ENCODE measurements around the gene RAD23B. TPM values are rescaled to one million over a fixed set of nuclear protein-coding genes. Genes with fewer than 3 reads are reported as not detected.

Gene RAD23B
- polyA plus RNA-seq, 2 donors = 38.6 to 58.2 TPM

GRCh38 chr9:107266624-107267368, 16.3 kb upstream of the RAD23B start:
- 85 to 86% methylated on average over 7 of the region's 7 CpGs for WGBS, 2 donors
- H3K27ac ChIP-seq (ENCODE audit: low read depth in 2 of 2, low read length in 1 of 2) = no peak overlapping the region
- H3K4me3 ChIP-seq (ENCODE audit: low read depth in 1 of 2, low read length in 2 of 2) = no peak overlapping the region
- no peaks in the 10 kb centered on the region for H3K36me3 ChIP-seq (ENCODE audit: control insufficient read depth in 2 of 2, insufficient read depth in 2 of 2, low read length in 1 of 2)
- no peaks in the 10 kb centered on the region for H3K4me1 ChIP-seq (ENCODE audit: control insufficient read depth in 2 of 2, insufficient read depth in 2 of 2, low read length in 1 of 2)
- H3K27me3 ChIP-seq (ENCODE audit: control insufficient read depth in 1 of 2, insufficient read depth in 2 of 2, low read length in 2 of 2) = no peaks in the 10 kb centered on the region
- H3K9me3 ChIP-seq (ENCODE audit: control insufficient read depth in 2 of 2, insufficient read depth in 1 of 2, low read depth in 1 of 2, low read length in 1 of 2) = no peaks in the 10 kb centered on the region

GRCh38 chr9:107268560-107268959, 14.5 kb upstream of the RAD23B start:
- no peak overlapping the region for H3K4me3 ChIP-seq (ENCODE audit: low read depth in 1 of 2, low read length in 2 of 2)
- no peak overlapping the region for H3K27ac ChIP-seq (ENCODE audit: low read depth in 2 of 2, low read length in 1 of 2)
- no peaks in the 10 kb centered on the region for H3K4me1 ChIP-seq (ENCODE audit: control insufficient read depth in 2 of 2, insufficient read depth in 2 of 2, low read length in 1 of 2)
- H3K36me3 ChIP-seq (ENCODE audit: control insufficient read depth in 2 of 2, insufficient read depth in 2 of 2, low read length in 1 of 2) = no peaks in the 10 kb centered on the region
- WGBS, 2 donors = 83 to 87% methylated on average over 2 of the region's 2 CpGs
- no peaks in the 10 kb centered on the region for H3K9me3 ChIP-seq (ENCODE audit: control insufficient read depth in 2 of 2, insufficient read depth in 1 of 2, low read depth in 1 of 2, low read length in 1 of 2)
- no peaks in the 10 kb centered on the region for H3K27me3 ChIP-seq (ENCODE audit: control insufficient read depth in 1 of 2, insufficient read depth in 2 of 2, low read length in 2 of 2)

- Histone ChIP-seq H3K27ac (ENCODE audit: low read depth in 2 of 2, low read length in 1 of 2) (no peak overlapping the region), H3K4me1 (ENCODE audit: control insufficient read depth in 2 of 2, insufficient read depth in 2 of 2, low read length in 1 of 2) (no peaks in the 10 kb centered on the region), H3K4me3 (ENCODE audit: low read depth in 1 of 2, low read length in 2 of 2) (no peak overlapping the region), H3K9me3 (ENCODE audit: control insufficient read depth in 2 of 2, insufficient read depth in 1 of 2, low read depth in 1 of 2, low read length in 1 of 2) (no peaks in the 10 kb centered on the region), H3K27me3 (ENCODE audit: control insufficient read depth in 1 of 2, insufficient read depth in 2 of 2, low read length in 2 of 2) (no peaks in the 10 kb centered on the region), H3K36me3 (ENCODE audit: control insufficient read depth in 2 of 2, insufficient read depth in 2 of 2, low read length in 1 of 2) (no peaks in the 10 kb centered on the region)
- WGBS, 2 donors = 85 to 93% methylated on average over 2 of the region's 2 CpGs
These were observed 13.8 kb upstream of the RAD23B start for GRCh38 chr9:107269254-107269653.

GRCh38 chr9:107269681-107270080, 13.4 kb upstream of the RAD23B start:
- Histone ChIP-seq H3K9me3 (ENCODE audit: control insufficient read depth in 2 of 2, insufficient read depth in 1 of 2, low read depth in 1 of 2, low read length in 1 of 2) (no peaks in the 10 kb centered on the region), H3K4me3 (ENCODE audit: low read depth in 1 of 2, low read length in 2 of 2) (no peak overlapping the region), H3K27me3 (ENCODE audit: control insufficient read depth in 1 of 2, insufficient read depth in 2 of 2, low read length in 2 of 2) (no peaks in the 10 kb centered on the region), H3K36me3 (ENCODE audit: control insufficient read depth in 2 of 2, insufficient read depth in 2 of 2, low read length in 1 of 2) (no peaks in the 10 kb centered on the region), H3K4me1 (ENCODE audit: control insufficient read depth in 2 of 2, insufficient read depth in 2 of 2, low read length in 1 of 2) (no peaks in the 10 kb centered on the region), H3K27ac (ENCODE audit: low read depth in 2 of 2, low read length in 1 of 2) (no peak overlapping the region)
- WGBS, 2 donors = 87 to 90% methylated on average over 4 of the region's 4 CpGs

- H3K27ac ChIP-seq (ENCODE audit: low read depth in 2 of 2, low read length in 1 of 2) = no peak overlapping the region
- no peaks in the 10 kb centered on the region for H3K4me1 ChIP-seq (ENCODE audit: control insufficient read depth in 2 of 2, insufficient read depth in 2 of 2, low read length in 1 of 2)
- no peaks in the 10 kb centered on the region for H3K36me3 ChIP-seq (ENCODE audit: control insufficient read depth in 2 of 2, insufficient read depth in 2 of 2, low read length in 1 of 2)
- WGBS, 2 donors = 24 to 27% methylated on average over 1 of the region's 1 CpG
- no peak overlapping the region for H3K4me3 ChIP-seq (ENCODE audit: low read depth in 1 of 2, low read length in 2 of 2)
- H3K9me3 ChIP-seq (ENCODE audit: control insufficient read depth in 2 of 2, insufficient read depth in 1 of 2, low read depth in 1 of 2, low read length in 1 of 2) = no peaks in the 10 kb centered on the region
- no peaks in the 10 kb centered on the region for H3K27me3 ChIP-seq (ENCODE audit: control insufficient read depth in 1 of 2, insufficient read depth in 2 of 2, low read length in 2 of 2)
These were observed 13.0 kb upstream of the RAD23B start for GRCh38 chr9:107270082-107270481.

GRCh38 chr9:107270580-107270979, 12.5 kb upstream of the RAD23B start:
- Histone ChIP-seq H3K36me3 (ENCODE audit: control insufficient read depth in 2 of 2, insufficient read depth in 2 of 2, low read length in 1 of 2) (no peaks in the 10 kb centered on the region), H3K9me3 (ENCODE audit: control insufficient read depth in 2 of 2, insufficient read depth in 1 of 2, low read depth in 1 of 2, low read length in 1 of 2) (no peaks in the 10 kb centered on the region), H3K27ac (ENCODE audit: low read depth in 2 of 2, low read length in 1 of 2) (no peak overlapping the region), H3K4me1 (ENCODE audit: control insufficient read depth in 2 of 2, insufficient read depth in 2 of 2, low read length in 1 of 2) (no peaks in the 10 kb centered on the region), H3K27me3 (ENCODE audit: control insufficient read depth in 1 of 2, insufficient read depth in 2 of 2, low read length in 2 of 2) (no peaks in the 10 kb centered on the region), H3K4me3 (ENCODE audit: low read depth in 1 of 2, low read length in 2 of 2) (no peak overlapping the region)

- Histone ChIP-seq H3K4me3 (ENCODE audit: low read depth in 1 of 2, low read length in 2 of 2) (no peak overlapping the region), H3K4me1 (ENCODE audit: control insufficient read depth in 2 of 2, insufficient read depth in 2 of 2, low read length in 1 of 2) (no peaks in the 10 kb centered on the region)
- 78 to 81% methylated on average over 4 of the region's 4 CpGs for WGBS, 2 donors
These were observed 9.4 kb upstream of the RAD23B start for GRCh38 chr9:107273634-107274033.

GRCh38 chr9:107274096-107274495, 9.0 kb upstream of the RAD23B start:
- Histone ChIP-seq H3K9me3 (ENCODE audit: control insufficient read depth in 2 of 2, insufficient read depth in 1 of 2, low read depth in 1 of 2, low read length in 1 of 2) (no peaks in the 10 kb centered on the region), H3K36me3 (ENCODE audit: control insufficient read depth in 2 of 2, insufficient read depth in 2 of 2, low read length in 1 of 2) (no peaks in the 10 kb centered on the region), H3K4me1 (ENCODE audit: control insufficient read depth in 2 of 2, insufficient read depth in 2 of 2, low read length in 1 of 2) (no peaks in the 10 kb centered on the region), H3K27ac (ENCODE audit: low read depth in 2 of 2, low read length in 1 of 2) (no peak overlapping the region), H3K4me3 (ENCODE audit: low read depth in 1 of 2, low read length in 2 of 2) (no peak overlapping the region), H3K27me3 (ENCODE audit: control insufficient read depth in 1 of 2, insufficient read depth in 2 of 2, low read length in 2 of 2) (no peaks in the 10 kb centered on the region)
- WGBS, 2 donors = 47 to 57% methylated on average over 1 of the region's 1 CpG

More at GRCh38 chr9:107273634-107274033, 9.4 kb upstream of the RAD23B start:
- Histone ChIP-seq H3K27ac (ENCODE audit: low read depth in 2 of 2, low read length in 1 of 2) (no peak overlapping the region), H3K27me3 (ENCODE audit: control insufficient read depth in 1 of 2, insufficient read depth in 2 of 2, low read length in 2 of 2) (no peaks in the 10 kb centered on the region), H3K9me3 (ENCODE audit: control insufficient read depth in 2 of 2, insufficient read depth in 1 of 2, low read depth in 1 of 2, low read length in 1 of 2) (no peaks in the 10 kb centered on the region), H3K36me3 (ENCODE audit: control insufficient read depth in 2 of 2, insufficient read depth in 2 of 2, low read length in 1 of 2) (no peaks in the 10 kb centered on the region)

GRCh38 chr9:107274953-107275422, 8.1 kb upstream of the RAD23B start:
- Histone ChIP-seq H3K4me1 (ENCODE audit: control insufficient read depth in 2 of 2, insufficient read depth in 2 of 2, low read length in 1 of 2) (no peaks in the 10 kb centered on the region), H3K27ac (ENCODE audit: low read depth in 2 of 2, low read length in 1 of 2) (no peak overlapping the region), H3K9me3 (ENCODE audit: control insufficient read depth in 2 of 2, insufficient read depth in 1 of 2, low read depth in 1 of 2, low read length in 1 of 2) (no peaks in the 10 kb centered on the region), H3K27me3 (ENCODE audit: control insufficient read depth in 1 of 2, insufficient read depth in 2 of 2, low read length in 2 of 2) (no peaks in the 10 kb centered on the region), H3K36me3 (ENCODE audit: control insufficient read depth in 2 of 2, insufficient read depth in 2 of 2, low read length in 1 of 2) (no peaks in the 10 kb centered on the region), H3K4me3 (ENCODE audit: low read depth in 1 of 2, low read length in 2 of 2) (no peak overlapping the region)
- 27 to 48% methylated on average over 4 of the region's 4 CpGs for WGBS, 2 donors

- H3K27me3 ChIP-seq (ENCODE audit: control insufficient read depth in 1 of 2, insufficient read depth in 2 of 2, low read length in 2 of 2) = no peaks in the 10 kb centered on the region
These were observed 7.5 kb upstream of the RAD23B start for GRCh38 chr9:107275530-107275929.

More at GRCh38 chr9:107275530-107275929, 7.5 kb upstream of the RAD23B start:
- Histone ChIP-seq H3K27ac (ENCODE audit: low read depth in 2 of 2, low read length in 1 of 2) (no peak overlapping the region), H3K4me3 (ENCODE audit: low read depth in 1 of 2, low read length in 2 of 2) (no peak overlapping the region), H3K36me3 (ENCODE audit: control insufficient read depth in 2 of 2, insufficient read depth in 2 of 2, low read length in 1 of 2) (no peaks in the 10 kb centered on the region), H3K4me1 (ENCODE audit: control insufficient read depth in 2 of 2, insufficient read depth in 2 of 2, low read length in 1 of 2) (no peaks in the 10 kb centered on the region), H3K9me3 (ENCODE audit: control insufficient read depth in 2 of 2, insufficient read depth in 1 of 2, low read depth in 1 of 2, low read length in 1 of 2) (no peaks in the 10 kb centered on the region)
- WGBS, 2 donors = 94 to 95% methylated on average over 2 of the region's 2 CpGs
